ENCODE measurements around the gene PI4KB.

Gene PI4KB

DNA sequence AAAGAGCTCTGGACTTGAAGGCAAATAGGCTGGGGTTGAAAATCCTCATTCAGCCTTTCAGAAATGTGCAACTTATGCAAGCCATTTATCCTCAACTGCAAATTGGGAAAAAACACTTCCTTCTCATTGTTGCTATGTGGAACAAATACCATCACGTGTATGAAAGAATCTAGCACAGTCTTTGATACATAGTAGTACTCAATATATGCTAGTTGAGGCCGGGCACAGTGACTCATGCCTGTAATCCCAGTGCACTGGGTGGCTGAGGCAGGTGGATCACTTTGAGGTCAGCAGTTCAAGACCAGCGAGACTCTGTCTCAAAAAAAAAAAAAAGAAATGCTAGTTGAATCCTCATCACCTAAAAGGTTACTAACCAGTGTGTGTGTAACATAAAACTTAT lies 8.2 kb downstream of the PI4KB start:
- H3K4me3 ChIP-seq (ENCODE audit: low read depth, low read length): no peak overlapping the region
- DNase-seq (ENCODE audit: low read depth, low spot score): no peak
- TF ChIP-seq, protein P1, sequence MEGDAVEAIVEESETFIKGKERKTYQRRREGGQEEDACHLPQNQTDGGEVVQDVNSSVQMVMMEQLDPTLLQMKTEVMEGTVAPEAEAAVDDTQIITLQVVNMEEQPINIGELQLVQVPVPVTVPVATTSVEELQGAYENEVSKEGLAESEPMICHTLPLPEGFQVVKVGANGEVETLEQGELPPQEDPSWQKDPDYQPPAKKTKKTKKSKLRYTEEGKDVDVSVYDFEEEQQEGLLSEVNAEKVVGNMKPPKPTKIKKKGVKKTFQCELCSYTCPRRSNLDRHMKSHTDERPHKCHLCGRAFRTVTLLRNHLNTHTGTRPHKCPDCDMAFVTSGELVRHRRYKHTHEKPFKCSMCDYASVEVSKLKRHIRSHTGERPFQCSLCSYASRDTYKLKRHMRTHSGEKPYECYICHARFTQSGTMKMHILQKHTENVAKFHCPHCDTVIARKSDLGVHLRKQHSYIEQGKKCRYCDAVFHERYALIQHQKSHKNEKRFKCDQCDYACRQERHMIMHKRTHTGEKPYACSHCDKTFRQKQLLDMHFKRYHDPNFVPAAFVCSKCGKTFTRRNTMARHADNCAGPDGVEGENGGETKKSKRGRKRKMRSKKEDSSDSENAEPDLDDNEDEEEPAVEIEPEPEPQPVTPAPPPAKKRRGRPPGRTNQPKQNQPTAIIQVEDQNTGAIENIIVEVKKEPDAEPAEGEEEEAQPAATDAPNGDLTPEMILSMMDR (IDR thresholded peaks at IDR 0.05; ENCODE audit: low read depth, low read length): no peak
- in situ Hi-C loops (cut with HindIII; ENCODE audit: low sequenced_read_pairs): no loop called here

DNA sequence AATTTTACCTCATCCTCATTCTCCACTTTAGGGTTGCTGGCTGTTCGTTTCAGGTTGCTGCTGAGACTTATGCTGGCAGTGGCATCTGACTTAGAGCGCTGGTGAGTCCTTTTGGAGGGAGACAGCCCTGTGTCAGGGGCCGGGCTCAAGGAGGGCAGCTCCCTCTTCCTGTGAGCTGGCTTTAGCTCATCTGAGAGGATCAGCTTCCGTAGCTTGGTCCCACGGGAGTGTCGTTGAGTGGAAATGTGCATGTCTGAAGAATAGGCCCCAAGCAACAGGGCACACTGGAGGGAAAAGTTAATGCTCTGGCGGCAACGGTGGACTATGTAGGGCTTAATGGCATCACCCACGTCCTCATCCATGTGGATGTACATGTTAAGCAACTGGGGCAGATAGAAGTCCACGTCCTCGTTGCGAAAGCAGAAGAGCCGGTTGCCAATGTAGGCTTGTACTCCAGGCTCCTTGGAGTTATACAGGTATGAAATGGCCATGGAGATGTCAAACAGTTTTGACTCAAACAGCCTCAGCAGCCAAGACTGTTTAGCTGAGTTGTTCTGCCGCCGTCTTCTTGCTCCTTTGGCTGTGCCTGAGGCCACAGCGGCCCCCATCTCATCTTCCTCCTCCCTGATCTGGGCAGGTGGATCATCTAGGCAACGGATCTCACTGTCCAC lies 11.5 kb downstream of the PI4KB start:
- TF ChIP-seq, protein P1 (IDR thresholded peaks at IDR 0.05; ENCODE audit: low read depth, low read length): no peak
- DNase-seq (ENCODE audit: low read depth, low spot score): no peak
- H3K4me3 ChIP-seq (ENCODE audit: low read depth, low read length): no peak overlapping the region
- in situ Hi-C loops (cut with HindIII; ENCODE audit: low sequenced_read_pairs): no loop called here

DNA sequence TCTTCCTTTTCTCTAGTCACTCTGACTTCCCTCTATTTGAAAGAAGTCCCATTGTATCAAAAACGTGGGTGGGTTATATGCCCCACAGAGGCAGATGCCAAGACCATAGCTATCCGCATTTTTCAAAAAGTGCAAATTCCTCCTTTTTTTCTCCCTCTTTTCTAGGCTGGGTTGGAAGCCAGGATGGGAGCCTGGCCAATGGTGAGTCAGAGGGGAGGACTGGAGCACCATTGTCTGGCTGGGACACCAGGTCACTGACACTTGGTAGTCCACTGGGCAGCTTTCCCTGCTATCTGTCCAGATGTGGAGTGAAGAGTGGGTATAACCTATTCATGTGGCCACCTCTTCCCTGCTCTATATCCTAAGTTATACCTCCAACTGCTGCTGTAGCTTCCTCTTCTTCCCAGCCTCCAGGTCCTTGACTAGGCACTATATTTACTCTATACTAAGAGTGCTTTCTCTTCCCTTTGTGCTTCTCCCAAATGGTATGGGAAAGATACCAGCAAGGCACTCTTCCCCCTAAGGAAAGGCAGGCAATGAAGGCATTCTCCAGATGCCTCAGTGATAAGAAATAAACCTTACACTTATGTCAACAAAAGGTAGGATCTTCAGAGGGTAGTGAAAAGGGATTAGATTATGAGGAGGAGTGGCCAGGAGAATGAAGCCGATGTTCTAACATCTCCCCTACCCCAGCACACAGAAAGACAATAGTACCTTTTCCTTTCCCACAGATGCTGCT lies 12.9 kb downstream of the PI4KB start:
- TF ChIP-seq, protein P1 (IDR thresholded peaks at IDR 0.05; ENCODE audit: low read depth, low read length): no peak
- no peak overlapping the region for H3K4me3 ChIP-seq (ENCODE audit: low read depth, low read length)
- DNase-seq (ENCODE audit: low read depth, low spot score): peak; percentile 86
- in situ Hi-C loops (cut with HindIII; ENCODE audit: low sequenced_read_pairs): no loop called here

DNA sequence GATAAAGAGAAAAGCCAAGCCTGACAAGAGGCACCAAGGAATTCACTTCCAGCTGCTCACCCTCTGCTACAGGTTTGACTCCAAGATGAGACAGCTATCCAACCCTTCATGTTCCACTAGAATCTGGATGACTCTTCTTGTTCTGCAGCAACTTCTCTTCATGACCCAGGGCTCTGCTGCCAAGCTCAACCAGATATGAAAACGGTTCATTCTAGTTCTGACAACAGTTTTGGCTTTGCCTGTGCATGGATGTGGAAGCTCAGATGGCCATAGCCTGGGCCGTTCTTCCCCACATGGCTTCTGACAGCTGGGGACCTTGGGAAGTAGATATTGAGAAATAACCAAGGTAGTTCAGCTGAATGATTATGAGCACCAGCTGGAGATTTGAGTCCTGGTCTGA lies 13.7 kb downstream of the PI4KB start:
- in situ Hi-C loops (cut with HindIII; ENCODE audit: low sequenced_read_pairs): no loop called here
- no peak for DNase-seq (ENCODE audit: low read depth, low spot score)

DNA sequence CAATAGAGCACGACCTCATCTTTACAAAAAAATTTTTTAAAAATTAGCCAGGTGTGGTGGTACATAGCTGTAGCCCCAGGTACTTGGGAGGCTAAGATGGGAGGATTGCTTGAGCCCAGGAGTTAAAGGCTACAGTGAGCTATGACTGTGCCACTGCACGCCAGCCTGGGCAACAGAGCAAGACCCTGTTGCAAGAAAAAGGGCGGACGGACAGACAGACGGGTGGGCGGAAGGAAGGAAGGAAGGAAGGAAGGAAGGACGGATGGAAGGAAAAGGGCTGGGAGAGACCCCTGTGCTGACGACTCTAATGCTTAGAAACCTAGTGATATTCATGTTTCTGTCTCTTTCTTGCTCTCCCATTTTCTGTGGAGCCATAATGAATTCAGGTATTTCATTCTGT lies 14.4 kb downstream of the PI4KB start:
- in situ Hi-C loops (cut with HindIII; ENCODE audit: low sequenced_read_pairs): no loop called here

More for the DNA sequence above, 13.7 kb downstream of the PI4KB start:
- TF ChIP-seq, protein P1 (IDR thresholded peaks at IDR 0.05; ENCODE audit: low read depth, low read length): no peak
- no peak overlapping the region for H3K4me3 ChIP-seq (ENCODE audit: low read depth, low read length)

DNA sequence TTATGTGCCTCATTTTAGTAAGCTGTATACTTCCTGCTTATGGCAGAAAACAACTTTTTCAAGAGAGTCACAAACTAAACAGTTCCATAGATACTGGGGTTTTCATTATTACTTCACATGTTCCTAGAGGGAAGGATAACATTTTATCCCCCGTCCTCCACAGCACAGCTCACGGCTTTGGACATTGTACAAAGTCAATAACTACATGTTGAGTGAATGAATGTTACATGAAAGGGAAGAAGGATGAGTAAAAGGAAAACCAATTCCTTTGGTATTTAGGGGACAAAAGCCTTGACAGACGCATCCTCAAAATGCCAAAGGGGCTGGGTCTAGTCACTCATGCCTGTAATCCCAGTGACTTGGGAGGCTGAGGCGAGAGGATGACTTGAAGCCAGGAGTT lies 14.8 kb downstream of the PI4KB start:
- DNase-seq (ENCODE audit: low read depth, low spot score): peak; percentile 50
- in situ Hi-C loops (cut with HindIII; ENCODE audit: low sequenced_read_pairs): no loop called here
- TF ChIP-seq, protein P1 (IDR thresholded peaks at IDR 0.05; ENCODE audit: low read depth, low read length): no peak
- no peak overlapping the region for H3K4me3 ChIP-seq (ENCODE audit: low read depth, low read length)

More for the DNA sequence above, 14.4 kb downstream of the PI4KB start:
- TF ChIP-seq, protein P1 (IDR thresholded peaks at IDR 0.05; ENCODE audit: low read depth, low read length): no peak
- no peak for DNase-seq (ENCODE audit: low read depth, low spot score)
- no peak overlapping the region for H3K4me3 ChIP-seq (ENCODE audit: low read depth, low read length)
